K562 (cell line): ENCODE data around the gene GOLIM4. TPM values are rescaled to one million over a fixed set of nuclear protein-coding genes. Genes with fewer than 3 reads are reported as not detected.
A peak's percentile ranks its signal among the peaks of the same experiment; 100 is the strongest.

Source experiments
- FOXP4 ChIP-seq: sonication (generic); formaldehyde crosslinking; IDR thresholded peaks from 2 replicates; pipeline ENCODE4 v1.8.0; 2022; ENCODE audit warnings: mild to moderate bottlenecking, missing genetic modification reagents, borderline replicate concordance
- MXD1 ChIP-seq: fragments of 250-450 bp; sonication (Bioruptor Pico); IDR thresholded peaks from 2 replicates; pipeline ENCODE4 v1.8.0; 2021; ENCODE audit warnings: borderline replicate concordance, mild to moderate bottlenecking, moderate library complexity; ENCODE audit not compliant: poor library complexity, severe bottlenecking
- NEUROD1 ChIP-seq: fragments of 150-350 bp; IDR thresholded peaks from 2 replicates; pipeline ENCODE4 v1.6.1; 2014; ENCODE audit warnings: borderline replicate concordance, low read length, low read depth; ENCODE audit not compliant: partially characterized antibody
- RAD21 ChIP-seq, 2 experiments: fragments of 250-450 bp in 1 of 2; fragments of 450-650 bp in 1 of 2; sonication (Bioruptor Pico) in 1 of 2; formaldehyde crosslinking in 1 of 2; IDR thresholded peaks in 1 of 2; conservative IDR thresholded peaks in 1 of 2; 2 replicates each; pipeline versions ENCODE4 v1.4.0 to v1.8.0; 2020 to 2022; ENCODE audit warnings: mild to moderate bottlenecking in 2 of 2, moderate library complexity in 1 of 2
- ZBTB11 ChIP-seq, 3 experiments: fragments of 200-800 bp in 1 of 3; fragments of 250-450 bp in 1 of 3; fragments of 450-650 bp in 1 of 3; sonication (Bioruptor Pico) in 1 of 3; sonication (Bioruptor generic) in 1 of 3; formaldehyde crosslinking in 1 of 3; IDR thresholded peaks; 2 replicates each; pipeline versions ENCODE4 v1.6.1 to v1.8.0; 2016 to 2022; ENCODE audit warnings: mild to moderate bottlenecking in 2 of 3, missing genetic modification characterization in 2 of 3, missing compliant biosample characterization in 1 of 3, moderate library complexity in 1 of 3
- ZC3H4 ChIP-seq: sonication (generic); formaldehyde crosslinking; IDR thresholded peaks from 2 replicates; pipeline ENCODE4 v1.9.0; 2021; ENCODE audit warnings: missing genetic modification reagents, borderline replicate concordance
- ZNF511 ChIP-seq: sonication (generic); formaldehyde crosslinking; IDR thresholded peaks from 2 replicates; pipeline ENCODE4 v1.8.0; 2022; ENCODE audit warnings: mild to moderate bottlenecking, missing genetic modification reagents
- ZNF518B ChIP-seq: fragments of 250-450 bp; sonication (Bioruptor Pico); IDR thresholded peaks from 2 replicates; pipeline ENCODE4 v1.5.0; 2021; ENCODE audit warnings: mild to moderate bottlenecking, moderate library complexity
- ZNF592 ChIP-seq: fragments of 450-650 bp; IDR thresholded peaks from 2 replicates; pipeline ENCODE4 v1.6.1; 2017; ENCODE audit warnings: antibody characterized with exemption, mild to moderate bottlenecking
- ZNF785 ChIP-seq: fragments of 250-450 bp; sonication (Bioruptor Pico); IDR thresholded peaks from 2 replicates; pipeline ENCODE4 v1.4.0; 2020; ENCODE audit warnings: mild to moderate bottlenecking
- polyA plus RNA-seq, 8 experiments: library from polyadenylated mRNA; depleted of rRNA in 4 of 8; stranded (reverse) in 5 of 8; unstranded in 3 of 8; fragments of >200 nt; fragmentation: Nextera tagmentation in 2 of 8; fragmentation: Illumina TruSeq in 1 of 8; extraction: Ambion mirVana in 2 of 8; extraction: Trizol in 1 of 8; gene quantifications; 2 replicates each; pipeline versions ENCODE4 v1.2.1 to v1.2.3, GENCODE V29; 2011 to 2014; ENCODE audit warnings: inconsistent platforms in 1 of 8, missing spikeins in 1 of 8
- total RNA-seq, 7 experiments: library from RNA; depleted of rRNA in 6 of 7; stranded (reverse); fragments of >200 nt in 6 of 7; fragmentation: Illumina TruSeq in 2 of 7; extraction: Trizol in 2 of 7; gene quantifications; 2 replicates each; pipeline versions ENCODE4 v1.2.1 to v1.2.3, GENCODE V29; 2011 to 2021; ENCODE audit warnings: low replicate concordance in 1 of 7

Gene GOLIM4
- total and polyA plus RNA-seq, 9 of the 15 experiments (the other 6 are each of a cell fraction or from before 2014, with no cell fraction given) = 9.3 to 39.4 (median 31.0) TPM

GRCh38 chr3:168095611-168096209 lies at the start of gene GOLIM4 (continued):
- TF ChIP-seq ZNF592 = no peak
- no peak for TF ChIP-seq ZNF518B (CRISPR knock-in tag)
- TF ChIP-seq MXD1 = no peak
- TF ChIP-seq ZNF511 (CRISPR knock-in tag) = peak; percentile 96
- TF ChIP-seq FOXP4 (CRISPR knock-in tag) = peak; percentile 92
- TF ChIP-seq NEUROD1 = no peak
- TF ChIP-seq ZC3H4 (CRISPR knock-in tag) = no peak
- peak; percentile 14 to 16; a peak in 1 of 4 replicates for TF ChIP-seq RAD21 (CRISPR knock-in tag; conservative IDR thresholded peaks at IDR 0.05 in 1 of 2, IDR thresholded peaks at IDR 0.05 in 1 of 2)
- no peak for TF ChIP-seq ZNF785
- peak in 1 of 3 experiments; percentile 37; a peak in 1 of 6 replicates for TF ChIP-seq ZBTB11 (CRISPR knock-in tag; IDR thresholded peaks at IDR 0.05)
